ENCODE data around the gene LARP1B.
"Not testable (repeated sequence)": the region's sequence is repeated elsewhere in the genome, so short reads cannot be mapped to it uniquely, and the experiment has no call there.

Gene LARP1B

GRCh38 chr4:128135391-128135790, 74.3 kb downstream of the LARP1B start:
- no peak for DNase-seq (ENCODE audit: low spot score)

GRCh38 chr4:128141866-128142265, 80.8 kb downstream of the LARP1B start:
- no peak for DNase-seq (ENCODE audit: low spot score)

- DNase-seq (ENCODE audit: low spot score) = no peak
Observed at GRCh38 chr4:128145727-128146126, 84.6 kb downstream of the LARP1B start.

- DNase-seq (ENCODE audit: low spot score) = no peak
Observed at GRCh38 chr4:128153800-128154199, 92.7 kb downstream of the LARP1B start.

GRCh38 chr4:128155231-128155855, 94.2 kb downstream of the LARP1B start:
- no peak for DNase-seq (ENCODE audit: low spot score)

- no peak for DNase-seq (ENCODE audit: low spot score)
Observed at GRCh38 chr4:128155874-128156456, 94.9 kb downstream of the LARP1B start.

GRCh38 chr4:128156472-128156871, 95.4 kb downstream of the LARP1B start:
- not testable (repeated sequence) for DNase-seq (ENCODE audit: low spot score)

GRCh38 chr4:128158894-128159293, 97.8 kb downstream of the LARP1B start:
- no peak for DNase-seq (ENCODE audit: low spot score)

- DNase-seq (ENCODE audit: low spot score) = no peak
Observed at GRCh38 chr4:128159967-128160366, 98.9 kb downstream of the LARP1B start.

- no peak for DNase-seq (ENCODE audit: low spot score)
Observed at GRCh38 chr4:128161138-128161537, 100.0 kb downstream of the LARP1B start.

GRCh38 chr4:128162434-128162833, 101.3 kb downstream of the LARP1B start:
- DNase-seq (ENCODE audit: low spot score) = no peak

GRCh38 chr4:128163177-128164117, 102.3 kb downstream of the LARP1B start:
- DNase-seq (ENCODE audit: low spot score) = no peak

GRCh38 chr4:128166982-128167381, 105.9 kb downstream of the LARP1B start:
- DNase-seq (ENCODE audit: low spot score) = no peak

GRCh38 chr4:128168701-128169100, 107.6 kb downstream of the LARP1B start:
- no peak for DNase-seq (ENCODE audit: low spot score)

- DNase-seq (ENCODE audit: low spot score) = no peak
Observed at GRCh38 chr4:128169245-128169644, 108.1 kb downstream of the LARP1B start.

GRCh38 chr4:128176643-128177042, 115.5 kb downstream of the LARP1B start:
- DNase-seq (ENCODE audit: low spot score) = no peak

GRCh38 chr4:128177498-128177897, 116.4 kb downstream of the LARP1B start:
- no peak for DNase-seq (ENCODE audit: low spot score)

- DNase-seq (ENCODE audit: low spot score) = no peak
Observed at GRCh38 chr4:128186623-128187022, 125.5 kb downstream of the LARP1B start.

- peak; percentile 57 for DNase-seq (ENCODE audit: low spot score)
Observed at GRCh38 chr4:128191115-128191781, 130.1 kb downstream of the LARP1B start.

GRCh38 chr4:128220286-128221235, 159.4 kb downstream of the LARP1B start:
- no peak for DNase-seq (ENCODE audit: low spot score)

- DNase-seq (ENCODE audit: low spot score) = no peak
Observed at GRCh38 chr4:128221586-128221985, 160.5 kb downstream of the LARP1B start.
